NCI-H2227 (cell line): ENCODE results near the gene NDUFS1.
"Not testable (repeated sequence)": the region's sequence is repeated elsewhere in the genome, so short reads cannot be mapped to it uniquely, and the experiment has no call there.

Experiments
- DNase-seq: peaks from one replicate; lab custom pipeline; 2025; ENCODE audit not compliant: unreplicated experiment; lab: John Stamatoyannopoulos, UW

NDUFS1 gene

DNA sequence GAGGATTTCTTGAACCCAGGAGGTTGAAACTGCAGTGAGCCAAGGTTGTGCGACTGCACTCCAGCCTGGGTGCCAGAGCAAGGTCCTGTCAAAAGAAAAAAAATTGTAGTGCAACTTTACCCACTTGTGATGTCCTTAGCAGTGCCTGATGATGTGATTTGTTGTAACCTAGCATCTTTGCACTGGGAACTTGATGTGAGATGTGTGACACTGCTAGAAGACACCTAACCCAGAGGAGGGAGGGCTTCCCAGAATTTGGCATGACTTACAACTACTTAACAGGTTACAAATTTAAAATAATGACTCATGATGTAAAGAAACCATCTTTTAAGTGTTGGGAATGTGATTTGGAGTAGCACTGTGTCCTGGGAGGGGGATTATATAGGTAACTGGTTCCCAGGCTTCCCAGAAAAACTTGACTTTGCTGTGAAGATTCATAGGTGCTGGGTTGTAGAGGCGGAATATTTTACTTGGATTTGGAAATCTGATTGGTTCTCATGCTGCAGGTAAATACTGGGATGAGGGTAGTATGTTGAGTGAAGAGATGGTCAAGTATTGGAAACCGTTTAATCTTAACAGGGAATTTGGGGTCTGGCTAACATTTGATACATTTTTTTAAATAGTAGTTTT is 4.1 kb upstream of the NDUFS1 start:
- DNase-seq, result no peak

DNA sequence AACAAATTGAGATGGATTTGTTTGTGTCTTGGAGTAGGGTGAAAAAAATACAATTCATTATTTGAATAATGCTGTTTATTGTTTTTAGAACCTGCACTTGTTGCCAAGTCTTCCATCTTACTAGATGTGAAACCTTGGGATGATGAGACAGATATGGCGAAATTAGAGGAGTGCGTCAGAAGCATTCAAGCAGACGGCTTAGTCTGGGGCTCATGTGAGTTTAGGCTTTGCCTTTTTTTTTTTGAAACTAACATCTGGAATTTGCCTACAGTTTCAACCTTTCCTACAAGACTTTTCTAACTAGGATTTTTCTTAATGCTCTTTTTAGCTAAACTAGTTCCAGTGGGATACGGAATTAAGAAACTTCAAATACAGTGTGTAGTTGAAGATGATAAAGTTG is 3.2 kb upstream of the NDUFS1 start:
- not testable (repeated sequence) for DNase-seq

DNA sequence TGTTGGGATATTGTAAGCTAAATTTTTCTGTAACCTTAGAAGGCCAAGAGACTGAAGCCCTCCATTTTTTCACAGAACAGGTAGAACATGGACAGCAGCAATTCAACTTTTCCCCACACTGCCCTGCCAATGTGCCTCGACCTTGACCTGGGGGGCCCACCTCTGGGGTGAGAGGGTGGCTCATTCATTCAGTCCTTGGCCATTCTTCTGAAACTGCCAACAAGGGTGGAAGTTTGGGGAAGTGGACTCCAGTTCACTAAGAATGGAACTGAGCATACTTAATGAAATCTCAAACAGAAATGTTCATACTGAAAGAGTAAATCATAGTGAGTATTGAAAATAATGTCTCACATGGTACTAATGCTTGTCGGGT is 1.5 kb upstream of the NDUFS1 start:
- DNase-seq, result no peak

DNA sequence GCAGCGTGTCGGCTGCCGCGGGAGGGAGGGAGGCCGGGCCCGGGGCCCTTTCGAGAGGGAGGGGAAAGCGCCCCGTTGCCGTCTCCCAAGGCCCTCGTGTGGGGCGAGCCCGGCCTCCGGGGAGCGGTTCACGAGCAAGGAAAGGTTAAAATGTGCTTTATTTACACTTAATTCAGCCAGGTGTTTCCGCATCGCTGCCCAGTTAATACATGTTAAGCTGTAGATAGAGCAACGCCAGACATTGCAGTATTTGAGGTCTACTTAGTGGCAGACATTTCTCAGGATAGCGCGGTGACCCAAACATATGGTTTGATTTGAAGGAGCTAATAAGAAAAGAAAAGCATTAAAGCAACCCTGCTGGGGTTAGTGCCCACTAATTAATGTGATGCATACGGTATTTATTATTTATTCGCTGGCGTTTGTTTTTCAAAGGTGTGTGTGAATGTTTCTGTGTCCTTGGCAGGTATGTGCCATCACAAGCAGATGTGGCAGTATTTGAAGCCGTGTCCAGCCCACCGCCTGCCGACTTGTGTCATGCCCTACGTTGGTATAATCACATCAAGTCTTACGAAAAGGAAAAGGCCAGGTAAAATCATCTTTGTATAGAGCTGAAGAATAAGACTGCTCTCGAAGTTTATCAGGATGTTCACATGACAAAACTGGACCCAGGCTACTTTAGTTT is 1.0 kb upstream of the NDUFS1 start:
- peak; percentile 39 for DNase-seq

DNA sequence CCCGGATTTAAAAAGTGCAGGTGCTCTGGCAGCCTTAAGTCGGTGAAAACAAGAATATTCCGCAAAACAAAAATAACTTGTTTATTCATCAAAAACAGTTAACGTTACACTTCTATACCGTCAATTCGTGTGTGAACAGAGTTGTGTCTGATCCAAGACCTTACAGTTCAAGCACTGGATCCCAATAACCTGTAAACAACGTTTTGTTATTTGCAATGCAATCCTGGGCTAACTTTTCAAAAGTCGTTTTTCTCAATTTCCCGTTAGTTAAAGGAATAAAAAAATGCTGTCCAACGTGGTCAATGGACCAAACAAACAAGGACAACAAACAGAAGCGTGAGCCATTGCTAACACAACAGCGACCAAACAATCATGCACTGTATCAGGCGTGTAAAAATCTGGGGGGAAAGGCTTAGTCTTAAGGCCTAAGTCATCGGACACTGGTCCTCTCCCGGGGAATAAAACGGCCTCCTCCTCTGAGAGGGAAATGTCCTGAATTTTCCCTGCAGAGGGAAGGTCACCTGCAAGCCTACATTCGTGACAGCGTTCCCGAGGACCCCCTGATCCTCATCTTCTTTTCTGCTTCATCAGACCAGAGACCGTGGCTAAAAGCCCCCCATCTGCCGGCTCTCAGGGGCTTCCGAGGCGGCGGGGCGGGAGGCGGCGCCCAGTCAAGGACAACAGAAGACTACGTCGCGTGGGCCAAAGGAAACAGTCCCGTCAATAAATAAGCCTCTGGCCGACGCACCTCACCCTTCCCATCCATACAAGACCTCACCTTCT is 490 bp downstream of the NDUFS1 start:
- DNase-seq, result peak; percentile 71

DNA sequence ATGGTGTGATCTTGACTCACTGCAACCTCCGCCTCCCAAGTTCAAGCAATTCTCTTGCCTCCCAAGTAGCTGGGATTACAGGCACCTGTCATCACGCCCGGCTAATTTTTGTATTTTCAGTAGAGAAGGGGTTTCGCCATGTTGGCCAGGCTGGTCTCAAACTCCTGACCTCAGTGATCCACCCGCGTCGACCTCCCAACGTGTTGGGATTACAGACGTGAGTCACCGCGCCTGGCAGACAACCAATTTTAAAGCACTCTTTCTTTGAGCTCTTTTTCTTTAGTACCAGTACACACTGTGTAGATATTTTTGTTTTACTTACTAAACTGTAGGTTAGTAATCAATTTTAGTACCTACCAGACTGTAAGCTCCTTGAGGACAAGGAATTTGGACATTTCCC is 2.2 kb downstream of the NDUFS1 start:
- DNase-seq, result not testable (repeated sequence)

DNA sequence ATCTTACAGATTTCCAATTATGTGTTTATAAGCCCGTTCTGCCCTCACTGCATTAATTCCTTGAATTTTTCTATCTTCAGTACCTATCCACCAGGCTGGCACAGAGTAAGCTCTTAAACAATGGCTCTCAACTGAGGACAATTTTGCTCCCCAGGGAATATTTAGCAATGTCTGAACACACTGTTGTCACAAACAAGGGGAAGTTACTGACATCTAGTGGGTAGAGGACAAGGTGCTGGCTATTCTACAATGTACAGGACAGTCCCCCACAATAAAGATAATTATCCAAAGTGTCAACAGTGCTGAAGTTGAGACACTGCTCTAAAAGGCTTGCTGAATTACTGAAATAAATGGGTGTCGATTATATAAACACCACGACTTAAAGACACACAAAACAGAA is 5.0 kb downstream of the NDUFS1 start:
- DNase-seq, result peak; percentile 60

DNA sequence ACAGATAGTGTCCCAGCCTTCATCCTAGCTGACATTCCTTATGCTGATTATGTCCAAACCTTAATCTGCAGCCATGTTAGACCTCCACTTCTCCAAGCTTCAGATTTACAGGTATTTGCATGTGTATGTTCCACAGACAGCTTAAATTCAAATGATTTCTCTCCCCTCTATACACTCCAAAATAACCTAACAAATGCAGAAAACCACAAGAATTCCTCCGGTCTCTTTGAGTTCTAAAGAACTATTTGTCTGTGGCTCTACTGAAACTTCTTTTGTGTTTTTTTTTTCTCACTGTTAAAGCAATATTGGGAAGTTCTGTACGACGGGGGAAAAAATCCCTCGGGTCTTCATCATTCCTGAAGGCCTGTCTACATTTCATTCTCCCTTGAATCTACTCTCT is 8.6 kb downstream of the NDUFS1 start:
- no peak for DNase-seq

DNA sequence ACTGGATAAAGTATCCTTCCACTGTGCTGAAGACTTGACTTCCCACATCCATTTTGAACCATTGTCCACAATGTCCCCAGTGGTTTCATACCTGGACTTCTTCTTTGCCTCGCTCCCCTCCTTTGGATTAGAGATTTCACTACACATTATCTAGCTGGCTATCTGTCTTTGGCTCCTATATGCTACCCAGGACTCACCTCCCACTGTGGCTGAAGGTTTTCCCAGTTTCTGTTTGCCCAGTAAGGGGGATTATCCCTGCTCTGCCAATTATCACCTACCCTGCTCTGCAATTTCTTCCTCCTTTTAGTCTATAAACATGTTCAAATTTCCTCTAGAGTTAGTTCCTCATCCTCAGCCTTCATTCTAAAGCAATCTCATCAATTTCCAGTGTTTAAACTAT is 9.1 kb downstream of the NDUFS1 start:
- DNase-seq, result no peak

DNA sequence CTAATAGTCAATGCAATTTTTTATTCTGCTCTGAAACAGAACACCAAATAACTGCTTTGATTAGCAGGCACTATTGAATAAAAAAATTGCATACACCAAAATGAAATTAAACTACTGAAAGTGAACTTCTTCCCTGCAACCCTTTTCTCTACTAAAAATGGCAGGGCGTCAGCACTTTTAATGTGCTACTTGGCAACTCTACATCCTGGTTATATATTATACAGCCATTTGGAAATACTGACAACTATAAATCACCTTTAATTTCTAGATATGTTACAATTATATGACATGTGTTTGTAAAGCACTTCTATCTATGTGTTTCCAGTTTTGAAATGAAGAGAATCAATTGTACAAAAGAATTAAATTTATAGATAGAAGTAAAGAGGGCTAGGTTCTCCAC is 9.9 kb downstream of the NDUFS1 start:
- no peak for DNase-seq

DNA sequence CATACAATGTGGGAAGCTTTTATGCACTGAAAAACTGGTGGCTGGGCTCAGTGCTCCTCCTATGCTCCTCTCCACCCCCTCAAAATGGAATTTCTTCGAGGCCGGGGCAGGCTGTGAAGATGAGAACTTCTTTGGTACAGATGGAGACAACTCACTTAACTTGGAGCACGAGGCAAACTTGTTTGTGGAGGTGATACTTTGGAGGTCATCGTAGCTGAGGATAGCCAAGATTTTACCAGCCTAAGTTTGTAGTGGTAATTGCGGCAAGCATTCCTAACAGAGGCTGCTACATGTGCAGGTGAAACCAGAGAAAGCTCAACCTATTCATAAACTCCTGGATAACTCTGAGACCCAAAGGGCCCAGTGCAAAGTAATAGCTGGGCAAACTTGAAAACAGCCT is 13.6 kb downstream of the NDUFS1 start:
- DNase-seq, result no peak

DNA sequence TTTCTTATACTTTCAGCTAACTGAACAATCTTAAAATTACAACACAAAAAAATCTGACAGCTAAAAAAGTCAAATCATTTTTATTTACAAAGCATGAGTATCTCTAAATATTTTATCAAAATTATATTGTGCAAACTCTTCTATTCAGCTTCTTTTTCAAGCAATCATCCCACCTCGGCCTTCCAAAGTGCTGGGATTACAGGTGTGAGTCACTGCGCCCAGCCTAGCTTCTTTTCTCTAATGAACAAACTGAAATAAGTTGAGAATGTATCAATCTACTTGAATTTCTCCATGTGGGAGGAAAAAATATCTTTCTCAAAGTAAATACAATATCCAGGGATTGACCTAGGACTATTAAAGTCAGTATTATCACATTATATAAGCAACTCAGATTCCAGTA is 14.9 kb downstream of the NDUFS1 start:
- DNase-seq, result no peak

DNA sequence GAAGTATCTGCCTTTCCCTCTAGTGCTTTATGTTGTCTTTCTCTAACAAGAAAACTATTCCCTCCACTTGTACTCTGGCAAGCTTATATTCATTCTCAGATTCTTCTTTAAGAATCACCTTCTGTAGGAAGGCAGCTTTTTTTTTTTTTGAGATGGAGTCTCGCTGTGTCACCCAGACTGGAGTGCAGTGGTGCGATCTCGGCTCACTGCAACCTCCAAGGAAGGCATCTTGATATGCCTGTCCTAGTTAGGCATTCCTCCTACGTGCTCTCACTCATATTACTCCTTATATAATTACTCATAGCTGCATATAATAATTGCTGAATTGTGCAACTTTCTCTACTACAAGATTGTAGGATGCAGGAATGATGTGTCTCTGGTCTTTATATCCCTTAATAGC is 15.8 kb downstream of the NDUFS1 start:
- no peak for DNase-seq

DNA sequence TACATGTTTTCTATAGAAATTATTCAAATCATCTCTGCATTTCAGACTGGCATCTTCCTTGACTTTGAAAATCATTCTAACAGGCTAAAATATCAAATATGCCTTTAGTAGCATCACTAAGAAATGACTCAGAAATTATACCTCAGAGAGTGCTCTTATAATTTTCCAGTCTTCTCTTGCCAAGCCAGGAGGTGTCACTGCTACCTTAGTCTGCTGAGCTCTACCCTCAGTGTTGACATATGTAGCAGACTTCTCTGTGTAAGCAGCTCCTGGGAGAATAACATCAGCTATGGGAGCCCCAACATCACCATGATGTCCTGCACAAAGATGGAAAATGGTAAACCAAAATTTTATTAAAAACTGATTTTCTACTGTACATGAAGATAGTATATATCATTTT is 31.6 kb downstream of the NDUFS1 start:
- DNase-seq, result no peak

DNA sequence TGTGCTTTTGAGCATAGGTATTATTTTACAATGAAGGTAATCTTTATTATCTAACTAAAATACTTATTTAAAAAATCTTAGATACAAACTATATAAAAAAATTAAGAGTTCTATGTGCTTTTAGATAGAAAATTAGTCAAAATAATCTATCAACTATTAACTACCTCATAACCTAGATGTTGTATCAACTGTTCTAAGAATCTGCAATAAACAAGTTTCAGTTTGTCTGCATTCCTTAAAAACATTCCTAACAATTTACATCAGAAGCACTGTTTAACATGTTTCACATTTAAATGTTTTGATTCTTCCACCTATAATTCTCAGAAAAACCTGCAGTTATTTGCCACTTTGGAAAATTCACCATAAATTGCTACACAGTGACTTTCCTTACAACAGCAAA is 33.3 kb downstream of the NDUFS1 start:
- no peak for DNase-seq

DNA sequence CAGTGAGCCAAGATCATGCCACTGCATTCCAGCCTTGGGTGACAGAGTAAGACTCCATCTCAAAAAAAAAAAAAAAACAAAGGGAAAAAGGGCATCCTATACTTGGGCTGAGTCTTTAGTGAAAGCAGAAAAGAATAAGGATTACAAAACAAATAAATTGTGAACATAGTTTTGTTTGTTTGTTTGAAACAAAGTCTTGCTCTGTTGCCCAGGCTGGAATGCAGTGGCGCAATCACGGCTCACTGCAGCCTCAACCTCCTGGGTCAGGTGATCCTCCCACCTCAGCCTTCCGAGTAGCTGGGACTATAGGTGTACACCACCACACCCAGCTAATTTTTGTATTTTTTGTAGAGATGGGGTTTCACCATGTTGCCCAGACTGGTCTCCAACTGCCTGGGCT is 36.7 kb downstream of the NDUFS1 start:
- not testable (repeated sequence) for DNase-seq

DNA sequence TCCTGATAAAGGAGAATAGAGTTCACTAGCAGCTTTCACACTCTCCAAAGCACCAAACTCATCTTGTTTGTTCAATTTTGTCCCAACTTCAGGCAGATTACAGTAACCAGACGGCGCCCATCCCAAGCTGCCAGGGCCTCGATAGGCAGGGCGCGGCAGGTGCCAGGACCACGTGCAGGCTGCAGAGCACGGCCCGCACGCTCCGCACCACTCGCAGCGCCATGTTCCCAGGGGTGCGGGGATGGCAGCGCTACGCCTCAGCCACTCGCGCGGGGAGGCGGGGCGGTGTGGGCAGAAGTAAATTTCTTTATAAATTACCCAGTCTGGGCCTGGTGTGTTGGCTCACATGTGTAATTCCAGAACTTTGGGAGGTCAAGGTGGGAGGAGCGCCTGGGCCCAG is 43.0 kb downstream of the NDUFS1 start:
- DNase-seq, result no peak

DNA sequence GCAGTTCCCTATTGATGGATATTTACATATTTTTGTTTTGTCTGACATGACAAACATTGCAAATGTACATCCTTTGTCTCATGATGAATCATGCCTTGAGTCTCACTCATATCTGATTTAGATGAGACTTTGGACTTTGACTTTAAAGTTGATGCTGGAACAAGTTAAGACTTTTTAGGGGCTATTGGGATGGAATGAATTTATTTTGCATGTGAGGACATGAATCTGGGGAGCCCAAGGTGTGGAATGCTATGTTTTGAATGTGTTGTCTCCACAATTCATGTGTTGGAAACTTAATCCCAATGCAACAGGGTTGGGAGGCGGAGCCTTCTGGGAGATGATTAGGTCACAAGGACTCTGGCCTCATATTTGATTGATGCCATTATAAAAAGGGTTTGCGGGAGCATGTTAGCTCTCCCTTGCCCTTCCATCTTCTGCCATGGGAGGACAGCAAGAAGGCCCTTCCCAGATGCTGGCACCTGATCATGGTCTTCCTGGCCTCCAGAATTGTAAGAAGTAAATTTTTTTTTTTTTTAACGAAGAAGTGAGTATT is 44.1 kb downstream of the NDUFS1 start:
- no peak for DNase-seq

DNA sequence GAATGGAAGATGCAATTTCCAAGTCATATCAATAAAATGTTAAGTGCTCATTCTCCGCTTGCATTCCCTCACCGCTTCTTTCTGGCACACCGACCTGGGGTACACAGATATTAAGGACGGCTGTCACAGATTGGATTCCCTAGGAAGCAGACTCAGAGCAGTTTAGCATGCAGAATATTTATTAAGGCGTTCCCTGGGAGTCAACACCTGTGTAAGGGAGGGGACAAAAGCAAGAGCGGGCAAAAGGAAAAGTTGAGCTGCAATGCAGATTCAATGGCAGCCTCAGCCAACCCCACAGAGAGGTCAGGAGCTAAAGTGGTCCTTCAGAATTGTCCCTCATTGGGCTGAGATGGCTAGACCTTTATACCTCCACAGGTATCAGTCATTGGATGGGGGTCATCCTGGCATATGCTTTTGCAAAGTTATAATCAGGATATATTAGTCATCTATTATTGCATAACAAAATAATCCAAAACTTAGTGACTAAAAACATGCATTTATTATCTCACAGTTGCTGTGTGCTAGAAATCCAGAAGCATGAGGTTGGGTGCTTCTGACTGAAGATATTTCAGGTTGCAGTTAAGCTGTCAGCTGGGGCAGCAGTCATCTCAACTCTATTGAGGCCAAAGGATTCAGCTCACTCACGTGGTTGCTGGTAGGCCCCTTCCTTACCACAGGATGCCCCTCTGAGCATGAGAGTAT is 46.2 kb downstream of the NDUFS1 start:
- no peak for DNase-seq

DNA sequence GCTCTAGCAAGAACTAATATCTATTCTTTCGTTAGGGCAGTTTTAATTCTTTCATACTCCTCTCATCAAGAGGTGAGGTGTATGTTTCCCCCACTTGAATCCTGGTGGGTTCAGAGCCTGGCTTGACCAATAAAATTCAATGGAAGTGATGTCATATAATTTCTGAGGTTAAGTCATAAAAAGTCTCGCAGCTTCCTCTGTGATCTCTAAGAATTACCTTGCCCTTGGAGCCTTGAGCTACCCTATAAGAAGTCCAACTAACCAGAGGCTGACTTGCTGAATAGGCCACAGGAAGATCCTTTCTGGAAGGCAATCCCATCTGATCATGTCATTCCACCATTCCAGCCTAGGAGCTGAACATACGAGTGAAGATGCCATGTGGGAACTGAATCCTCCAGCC is 47.1 kb downstream of the NDUFS1 start:
- no peak for DNase-seq

DNA sequence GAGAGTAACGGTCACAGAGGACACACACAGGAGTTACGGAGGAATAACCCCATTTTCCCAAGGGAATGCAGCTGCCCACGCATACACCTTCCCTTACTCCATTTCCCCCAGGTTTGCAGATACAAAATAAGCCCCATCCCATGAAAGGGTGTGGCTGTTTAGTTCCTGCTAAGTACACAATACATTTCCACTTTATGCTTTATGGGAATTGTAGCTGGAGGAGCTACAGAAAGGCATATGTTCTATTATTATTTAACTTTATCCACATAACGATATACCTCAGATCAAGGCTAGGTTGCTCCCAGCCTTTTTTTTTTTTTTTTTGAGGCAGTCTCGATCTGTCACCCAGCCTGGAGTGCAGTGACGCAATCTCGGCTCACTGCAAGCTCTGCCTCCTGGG is 50.5 kb downstream of the NDUFS1 start:
- DNase-seq, result no peak
